OCI-LY3 (cell line): ENCODE results near the gene SPON1.
"Not testable (repeated sequence)": the region's sequence is repeated elsewhere in the genome, so short reads cannot be mapped to it uniquely, and the experiment has no call there.

Source experiments
- CTCF ChIP-seq: fragments of 200-600, 300-600 bp; sonication (generic); IDR thresholded peaks from 2 replicates; pipeline ENCODE4 v1.5.1; 2014; ENCODE audit warnings: antibody characterized with exemption, low read length, low read depth
- EZH2phosphoT487 ChIP-seq: fragments of 200-600 bp; shearing (Covaris generic); IDR thresholded peaks from 2 replicates; pipeline ENCODE4 v1.6.1; 2018; ENCODE audit warnings: antibody characterized with exemption, mixed run types, low read depth

DNA sequence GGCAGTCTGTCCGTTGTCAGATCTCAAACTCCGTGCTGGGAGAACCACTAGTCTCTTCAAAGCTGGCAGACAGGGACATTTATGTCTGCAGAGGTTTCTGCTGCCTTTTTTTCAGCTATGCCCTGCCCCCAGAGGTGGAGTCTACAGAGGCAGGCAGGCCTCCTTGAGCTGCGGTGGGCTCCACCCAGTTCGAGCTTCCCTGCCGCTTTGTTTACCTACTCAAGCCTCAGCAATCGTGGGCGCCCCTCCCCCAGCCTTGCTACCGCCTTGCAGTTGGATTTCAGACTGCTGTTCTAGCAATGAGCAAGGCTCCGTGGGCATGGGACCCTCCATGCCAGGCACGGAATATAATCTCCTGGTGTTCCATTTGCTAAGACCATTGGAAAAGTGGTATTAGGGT, 23.7 kb upstream of the SPON1 start:
- TF ChIP-seq CTCF, EZH2phosphoT487: not testable (repeated sequence)
